Measurements from ENCODE around the gene CAMK1D.
A peak's percentile ranks its signal among the peaks of the same experiment; 100 is the strongest.
"Not testable (repeated sequence)": the region's sequence is repeated elsewhere in the genome, so short reads cannot be mapped to it uniquely, and the experiment has no call there.

The CAMK1D gene

DNA sequence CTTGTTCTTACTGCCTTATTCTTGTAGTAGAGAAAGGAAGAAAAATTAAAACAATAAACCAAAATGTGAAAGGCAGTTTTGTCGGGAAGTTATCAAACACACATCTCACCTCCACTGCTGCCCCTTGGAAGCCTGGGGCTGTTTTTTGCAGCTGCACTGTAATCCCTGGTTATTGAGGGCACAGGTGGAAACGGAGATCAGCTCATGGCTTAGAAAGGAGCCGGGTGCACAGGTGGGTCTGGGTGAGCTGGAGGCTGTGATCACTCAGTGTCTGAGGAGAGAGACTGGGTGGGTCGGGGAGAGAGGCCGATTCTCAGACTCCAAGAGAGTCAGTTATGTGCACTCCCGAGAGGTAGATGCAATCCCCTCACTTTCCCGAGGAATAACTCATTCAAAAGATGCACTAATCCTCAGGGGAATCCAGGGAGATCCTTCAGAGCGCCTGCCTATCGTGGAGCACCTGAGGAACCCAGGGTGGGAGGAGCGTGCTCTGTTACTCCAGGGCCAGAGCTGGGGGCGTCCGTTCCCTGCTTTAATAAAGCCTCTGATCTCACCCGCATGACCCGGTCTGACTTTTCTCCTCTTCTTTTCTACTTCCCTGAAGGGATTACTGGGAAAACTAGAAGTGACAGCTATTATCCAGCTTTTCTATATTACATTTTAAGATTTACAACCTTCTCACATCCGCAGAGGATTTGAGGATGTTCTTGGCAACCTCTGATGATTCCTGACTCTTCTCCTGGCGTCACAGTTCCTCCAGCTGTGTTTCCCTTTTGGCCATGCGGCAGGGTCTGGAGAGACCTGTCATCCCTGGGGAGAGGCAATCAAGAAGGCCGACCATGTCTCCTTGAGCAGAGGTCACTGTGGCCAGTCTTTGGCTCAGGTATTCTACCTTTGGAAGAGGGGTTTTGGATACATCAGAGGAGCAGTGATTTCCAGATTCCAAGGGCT, 82.1 kb downstream of the CAMK1D start:
- no peak for DNase-seq

DNA sequence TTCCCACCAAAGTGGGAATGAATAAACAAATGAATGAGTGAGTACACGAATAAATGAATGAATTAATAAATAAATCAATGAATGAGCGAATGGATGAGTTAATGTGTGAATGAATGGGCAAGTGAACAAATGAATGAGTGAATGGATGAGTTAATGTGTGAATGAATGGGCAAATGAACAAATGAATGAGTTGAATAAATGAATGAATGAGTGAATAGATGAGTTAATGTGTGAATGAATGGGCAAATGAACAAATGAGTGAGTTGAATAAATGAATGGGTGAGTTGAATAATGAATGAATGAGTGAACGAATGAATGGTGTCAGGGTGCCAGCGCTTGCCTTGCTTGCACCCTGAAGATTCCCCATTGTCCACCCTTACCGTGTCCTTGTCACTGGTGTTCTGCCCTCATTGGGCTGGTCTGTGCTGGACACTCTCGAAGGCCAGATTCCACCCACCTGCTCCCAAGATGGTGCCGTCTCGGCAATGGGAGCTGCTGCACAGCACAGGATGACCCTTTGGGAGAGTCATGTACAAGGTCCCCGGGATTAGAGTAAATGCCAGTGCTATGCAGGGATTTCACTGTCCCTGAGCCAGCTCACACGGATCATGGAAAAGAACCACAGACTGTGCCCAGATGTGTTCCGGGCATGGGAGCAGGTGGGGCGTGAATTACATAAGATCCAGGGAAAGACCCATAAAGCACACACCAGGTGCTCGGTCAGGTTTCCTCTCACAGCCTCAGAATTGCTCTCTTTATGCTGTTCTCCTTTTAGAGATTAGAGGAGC, 83.2 kb downstream of the CAMK1D start:
- peak; percentile 34 for DNase-seq

DNA sequence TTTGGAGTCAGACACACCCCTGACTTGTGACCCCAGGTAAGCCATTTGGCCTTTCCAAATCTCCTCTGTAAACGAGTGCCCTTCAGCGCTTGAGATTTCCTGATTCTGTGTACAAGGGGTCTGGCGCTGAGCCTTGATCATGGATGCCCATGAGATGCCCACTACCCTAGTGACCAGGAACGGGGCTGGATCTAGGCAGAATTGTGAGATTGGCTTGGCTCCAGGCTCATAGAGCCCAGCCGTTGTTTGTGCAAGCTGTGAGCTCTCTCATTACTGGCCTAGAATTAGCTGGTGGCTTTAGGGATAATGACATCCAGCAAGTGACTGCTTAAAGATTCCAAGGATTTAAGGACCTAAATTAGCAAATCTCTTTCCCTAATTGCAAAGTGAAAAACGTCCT, 84.9 kb downstream of the CAMK1D start:
- DNase-seq = peak; percentile 9

DNA sequence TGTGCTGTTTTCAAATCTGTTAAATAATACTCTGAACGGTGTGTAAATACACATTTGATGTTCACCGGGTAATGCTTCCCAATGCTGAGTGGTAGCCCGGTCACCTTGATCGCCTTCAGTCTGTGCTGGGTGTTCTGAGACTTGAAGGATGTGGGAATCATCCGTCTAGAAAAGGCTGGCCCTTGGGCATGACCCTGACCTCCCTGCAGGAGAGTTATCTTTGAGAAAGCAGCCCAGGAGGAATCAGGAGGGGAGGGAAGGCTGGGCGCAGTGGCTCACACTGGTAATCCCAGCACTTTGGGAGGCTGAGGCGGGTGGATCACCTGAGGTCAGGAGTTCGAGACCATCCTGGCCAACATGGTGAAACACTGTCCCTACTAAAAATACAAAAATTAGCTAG, 85.3 kb downstream of the CAMK1D start:
- DNase-seq = not testable (repeated sequence)

DNA sequence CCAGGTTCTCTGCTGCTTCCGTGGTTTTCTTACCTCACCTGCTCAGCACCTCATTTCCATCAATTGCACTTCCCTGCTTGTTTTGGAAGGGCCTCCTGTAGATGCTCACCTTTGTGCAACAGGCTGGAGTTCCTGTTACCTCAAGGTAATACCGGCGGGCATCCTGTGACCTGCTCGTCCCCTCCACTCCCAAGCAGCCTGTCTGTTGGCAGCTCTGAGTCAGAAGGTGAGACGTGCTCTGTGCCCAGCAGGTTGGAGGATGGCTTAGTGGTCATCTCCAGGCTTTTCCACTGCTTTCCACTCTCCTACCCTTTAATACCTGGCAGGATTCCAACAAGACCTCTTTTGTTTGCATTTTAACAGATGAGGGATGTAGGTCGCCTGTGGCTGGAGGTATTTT, 86.0 kb downstream of the CAMK1D start:
- peak; percentile 12 for DNase-seq

DNA sequence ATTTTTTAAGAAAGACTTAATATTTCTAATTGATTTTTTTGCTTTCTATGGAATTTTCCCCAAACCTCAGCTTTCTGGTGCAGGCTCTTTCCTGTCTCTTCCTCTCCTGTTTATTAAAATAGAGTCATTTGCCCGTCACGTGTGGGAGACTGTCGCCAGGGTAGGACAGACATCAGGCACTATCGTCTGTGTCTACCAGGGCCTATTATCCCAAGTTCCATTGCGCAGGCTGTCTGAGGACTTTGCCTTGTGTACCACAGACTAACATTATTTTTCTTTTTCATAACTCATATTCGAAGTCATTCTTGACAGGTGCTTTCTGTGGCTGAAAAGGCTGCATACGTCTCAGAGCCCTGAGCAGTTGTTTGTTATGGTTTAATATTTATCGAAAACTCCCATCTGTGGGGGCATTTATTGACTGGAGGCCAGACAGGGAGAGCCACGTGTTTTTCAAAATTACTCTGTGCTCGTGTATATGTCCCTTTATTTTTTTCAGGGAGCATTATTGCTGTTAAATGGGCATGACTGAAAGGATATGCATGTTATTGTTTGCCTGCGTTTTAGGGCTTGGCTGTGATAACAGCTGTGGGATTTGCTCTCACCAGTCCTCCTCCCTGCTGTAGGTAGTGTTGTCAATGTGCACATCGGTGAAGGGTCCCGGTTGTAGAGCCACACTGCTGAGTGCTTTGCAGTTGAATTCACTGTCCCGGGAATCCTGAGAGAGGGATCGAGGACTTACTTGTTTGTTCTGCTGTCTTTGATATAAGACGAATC, 89.8 kb downstream of the CAMK1D start:
- no peak for DNase-seq

DNA sequence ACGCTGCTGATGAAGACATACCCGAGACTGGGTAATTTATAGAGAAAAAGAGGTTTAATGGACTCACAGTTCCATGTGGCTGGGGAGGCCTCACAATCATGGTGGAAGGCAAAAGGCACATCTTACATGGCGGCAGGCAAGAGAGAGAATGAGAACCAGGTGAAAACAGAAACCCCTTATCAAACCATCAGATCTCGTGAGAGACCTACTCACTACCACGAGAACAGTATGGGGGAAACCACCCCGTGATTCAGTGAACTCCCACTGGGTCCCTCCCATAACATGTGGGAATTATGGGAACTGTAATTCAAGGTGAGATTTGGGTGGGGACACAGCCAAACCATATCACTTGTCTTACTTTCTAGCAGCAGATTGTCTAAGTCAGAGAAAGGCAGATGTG, 90.4 kb downstream of the CAMK1D start:
- not testable (repeated sequence) for DNase-seq

DNA sequence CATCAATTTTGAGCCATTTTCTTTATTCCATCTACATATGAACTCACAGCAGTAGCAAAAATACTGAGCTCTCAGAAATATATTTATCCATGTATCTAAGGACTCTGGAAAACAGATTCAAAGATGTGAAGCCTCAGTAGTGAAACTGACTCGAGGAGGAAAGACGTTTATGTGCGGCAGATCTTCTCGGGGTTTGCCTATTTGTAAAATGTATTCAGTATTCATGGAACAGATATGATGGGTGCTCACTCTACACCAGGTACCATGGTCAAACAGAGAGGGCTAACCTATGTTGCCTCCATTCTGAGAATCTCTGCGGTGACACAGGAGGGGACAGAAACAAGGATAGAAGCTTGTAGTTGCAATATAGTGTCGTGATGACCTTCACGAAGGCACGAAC, 93.7 kb downstream of the CAMK1D start:
- DNase-seq = no peak

DNA sequence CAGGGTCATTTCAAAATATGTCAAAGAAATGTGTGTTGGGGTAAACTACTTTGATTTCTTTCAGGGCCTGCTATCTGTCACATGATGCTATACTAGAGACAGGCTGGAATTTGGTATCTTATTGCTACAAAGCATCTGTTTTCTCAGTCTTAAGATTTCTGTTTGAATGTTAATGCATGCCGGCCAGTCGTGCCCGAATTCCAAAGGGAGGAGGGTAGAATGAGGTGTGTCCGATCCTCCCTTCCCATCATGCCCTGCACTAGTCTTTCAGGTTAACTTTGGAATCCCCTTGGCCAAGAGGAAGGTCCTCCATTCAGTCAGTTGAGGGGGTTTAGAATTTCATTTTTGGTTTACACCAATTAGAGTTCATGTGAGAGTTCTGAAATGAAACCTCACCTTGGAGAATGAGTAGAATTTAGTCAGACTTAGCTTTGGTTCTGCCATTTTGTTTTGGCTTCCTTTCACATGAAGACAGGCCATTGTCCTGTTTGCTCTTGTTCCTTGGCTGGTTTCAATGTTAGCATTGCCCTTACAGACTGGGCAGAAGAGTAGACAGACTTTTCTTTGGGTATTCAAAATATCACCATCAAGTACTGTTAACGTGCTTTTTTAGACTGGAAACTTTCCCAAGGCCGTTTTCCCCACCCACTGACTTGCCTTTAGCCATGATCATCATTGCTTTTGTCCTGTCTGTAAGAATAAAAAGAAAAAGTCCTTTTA, 95.8 kb downstream of the CAMK1D start:
- DNase-seq = no peak

DNA sequence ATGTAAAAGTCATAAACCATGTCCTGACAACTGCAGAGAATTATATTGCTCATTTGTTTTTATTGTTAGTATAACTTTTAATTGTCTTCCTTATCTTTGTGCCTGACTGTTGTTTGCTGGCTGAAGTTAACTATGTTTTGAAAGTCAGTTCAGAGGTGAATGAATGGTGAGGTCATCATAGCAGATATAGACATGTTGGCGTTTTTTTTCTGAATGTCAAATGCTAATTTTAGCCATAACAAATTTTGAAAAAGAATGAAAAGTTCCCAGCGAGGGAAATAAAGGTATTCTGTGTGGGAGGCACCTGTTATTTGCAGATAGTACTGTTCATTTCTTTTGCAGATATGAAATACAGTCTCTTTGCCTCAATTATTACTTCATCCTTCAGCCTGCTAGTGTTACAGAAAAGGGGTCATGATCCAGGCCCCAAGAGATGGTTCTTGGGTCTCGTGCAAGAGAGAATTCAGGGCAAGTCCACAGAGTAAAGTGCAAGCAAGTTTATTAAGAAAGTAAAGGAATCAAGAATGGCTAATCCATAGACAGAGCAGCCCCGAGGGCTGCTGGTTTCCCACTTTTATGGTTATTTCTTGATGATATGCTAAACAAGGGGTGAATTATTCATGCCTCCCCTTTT, 96.5 kb downstream of the CAMK1D start:
- DNase-seq = no peak

DNA sequence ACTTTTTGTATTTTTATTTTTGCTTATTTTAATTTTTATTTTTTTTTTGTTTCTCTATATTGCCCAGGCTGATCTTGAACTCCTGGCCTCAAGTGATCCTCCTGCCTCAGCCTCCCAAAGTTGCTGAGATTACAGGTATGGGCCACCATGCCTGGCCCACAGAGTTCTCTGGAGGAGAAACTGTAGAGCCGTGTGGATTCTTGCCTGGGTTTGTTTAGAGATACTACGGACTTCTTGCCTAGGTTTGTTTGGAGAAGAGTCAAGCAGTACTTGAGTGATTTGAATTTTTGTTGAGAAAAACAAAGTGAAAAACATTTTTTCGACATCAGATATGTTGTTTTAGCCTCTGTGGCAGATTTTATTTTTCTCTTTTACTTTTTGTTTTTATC, 99.0 kb downstream of the CAMK1D start:
- DNase-seq = no peak

DNA sequence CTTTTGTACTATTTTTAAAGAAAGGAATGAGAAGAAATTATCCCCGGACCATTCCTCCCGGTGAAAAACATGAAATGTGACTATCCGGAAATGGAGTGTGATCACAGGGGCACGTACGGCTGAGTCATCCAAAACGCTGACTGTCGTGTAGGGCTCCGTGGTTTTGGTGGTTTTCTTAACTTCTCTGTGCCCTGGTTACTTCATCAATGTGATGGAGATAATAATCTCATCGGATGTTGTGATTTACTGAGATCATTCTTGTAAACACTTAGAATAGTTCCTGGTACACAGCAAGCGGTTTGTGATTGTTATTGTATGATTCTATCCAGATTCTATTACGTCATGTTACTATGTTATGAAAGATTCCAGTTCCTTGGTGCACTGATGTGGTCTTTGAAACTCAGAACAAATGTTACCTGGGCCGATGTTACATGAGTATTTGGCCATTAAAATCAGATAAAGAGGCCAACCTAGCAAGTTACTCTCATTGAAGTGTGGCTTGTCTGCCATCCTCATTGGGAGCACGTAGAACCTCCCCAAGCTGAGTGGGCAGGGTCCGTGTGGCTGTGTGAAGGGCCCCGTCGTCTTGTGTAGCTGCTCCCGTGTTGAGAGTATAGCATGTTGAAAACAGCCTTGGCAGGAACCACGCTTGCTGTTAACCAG, 99.5 kb downstream of the CAMK1D start:
- DNase-seq = no peak

DNA sequence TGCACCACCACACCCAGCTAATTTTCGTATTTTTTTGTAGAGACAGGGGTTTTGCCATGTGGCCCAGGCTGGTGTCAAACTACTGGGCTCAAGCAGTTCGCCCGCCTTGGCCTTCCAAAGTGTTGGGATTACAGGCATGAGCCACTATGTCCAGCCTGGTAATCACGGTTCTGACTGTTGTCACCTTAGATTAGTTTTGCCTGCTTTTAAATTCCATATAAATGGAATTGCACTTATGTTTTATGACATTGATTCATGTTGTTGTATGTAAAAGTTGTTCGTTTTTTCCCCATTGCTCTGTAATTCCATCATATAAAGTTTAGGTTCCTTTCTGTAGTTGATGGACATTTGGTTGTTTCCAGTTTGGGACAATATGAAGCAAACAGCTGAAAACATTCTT, 106.0 kb downstream of the CAMK1D start:
- DNase-seq = no peak

DNA sequence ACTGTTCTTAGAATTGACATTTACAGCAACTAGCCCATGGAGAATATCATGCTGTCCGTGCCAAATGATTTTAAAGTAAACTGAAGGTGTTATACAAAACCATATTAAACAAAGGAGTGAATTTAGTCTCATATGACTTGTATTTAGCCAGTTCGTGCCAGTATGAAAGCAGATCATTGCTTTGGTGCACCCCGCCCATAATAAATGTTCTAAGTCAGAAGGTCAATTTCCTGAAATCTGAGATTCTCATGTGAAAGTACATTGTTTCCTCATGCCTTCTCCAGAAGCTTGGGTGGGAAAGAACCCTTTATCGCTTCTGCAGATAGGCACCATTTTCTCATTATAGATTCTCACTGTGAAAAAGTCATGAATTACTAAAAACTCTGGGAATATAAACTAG, 106.4 kb downstream of the CAMK1D start:
- DNase-seq = no peak

DNA sequence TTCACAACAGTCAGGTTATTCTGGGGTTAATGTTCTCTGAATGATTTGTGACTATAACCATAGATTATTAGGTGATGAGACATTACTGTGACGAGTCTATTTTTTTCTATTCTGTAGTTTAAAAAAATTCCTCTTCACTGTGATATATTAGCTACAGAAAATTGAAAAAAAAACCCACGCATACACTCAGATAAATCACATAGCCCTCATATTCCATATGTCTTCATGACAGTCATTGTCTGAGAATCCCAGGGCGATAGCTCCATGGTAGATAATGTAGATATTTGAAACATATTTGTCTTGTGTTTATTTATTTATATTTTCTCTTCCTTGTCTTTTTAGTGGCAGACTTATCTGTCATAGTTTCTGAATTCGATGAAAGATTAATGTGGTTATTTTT, 110.0 kb downstream of the CAMK1D start:
- DNase-seq = no peak

DNA sequence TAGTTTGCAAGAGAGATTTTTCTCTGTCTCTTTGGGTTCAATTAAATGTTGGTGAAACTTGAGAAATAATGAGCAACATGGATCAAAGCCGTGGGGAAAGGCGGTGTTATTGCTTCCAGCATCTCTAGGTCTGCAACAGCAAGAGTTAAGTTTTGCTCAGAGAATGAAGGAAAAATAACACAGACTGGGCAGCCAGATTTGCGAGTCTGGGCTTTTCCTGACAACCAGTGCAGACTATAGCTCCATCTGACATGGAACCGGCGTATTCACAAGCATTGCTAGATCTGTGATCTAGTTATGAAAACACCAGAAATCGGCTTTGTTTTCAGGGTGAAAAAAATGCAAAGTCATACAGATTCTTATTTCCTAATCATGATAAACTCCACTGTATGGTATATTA, 110.4 kb downstream of the CAMK1D start:
- DNase-seq = no peak

DNA sequence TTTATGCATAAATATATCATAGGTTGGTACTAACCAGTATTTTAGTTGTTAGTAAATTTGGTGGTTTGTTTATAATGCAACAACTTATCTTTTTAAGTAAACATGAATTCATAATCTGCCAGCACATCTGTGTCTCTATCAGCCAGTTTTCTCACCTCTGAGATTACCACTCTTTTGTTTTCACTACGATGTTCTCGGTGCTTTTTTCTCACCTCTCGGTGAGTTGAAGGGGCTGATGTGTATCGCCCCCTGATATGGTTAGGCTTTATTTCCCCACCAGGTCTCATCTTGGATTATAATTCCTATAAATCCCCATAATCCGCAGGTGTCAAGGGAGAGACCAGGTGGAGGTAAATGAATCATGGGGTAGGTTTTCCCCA, 114.1 kb downstream of the CAMK1D start:
- DNase-seq = no peak

DNA sequence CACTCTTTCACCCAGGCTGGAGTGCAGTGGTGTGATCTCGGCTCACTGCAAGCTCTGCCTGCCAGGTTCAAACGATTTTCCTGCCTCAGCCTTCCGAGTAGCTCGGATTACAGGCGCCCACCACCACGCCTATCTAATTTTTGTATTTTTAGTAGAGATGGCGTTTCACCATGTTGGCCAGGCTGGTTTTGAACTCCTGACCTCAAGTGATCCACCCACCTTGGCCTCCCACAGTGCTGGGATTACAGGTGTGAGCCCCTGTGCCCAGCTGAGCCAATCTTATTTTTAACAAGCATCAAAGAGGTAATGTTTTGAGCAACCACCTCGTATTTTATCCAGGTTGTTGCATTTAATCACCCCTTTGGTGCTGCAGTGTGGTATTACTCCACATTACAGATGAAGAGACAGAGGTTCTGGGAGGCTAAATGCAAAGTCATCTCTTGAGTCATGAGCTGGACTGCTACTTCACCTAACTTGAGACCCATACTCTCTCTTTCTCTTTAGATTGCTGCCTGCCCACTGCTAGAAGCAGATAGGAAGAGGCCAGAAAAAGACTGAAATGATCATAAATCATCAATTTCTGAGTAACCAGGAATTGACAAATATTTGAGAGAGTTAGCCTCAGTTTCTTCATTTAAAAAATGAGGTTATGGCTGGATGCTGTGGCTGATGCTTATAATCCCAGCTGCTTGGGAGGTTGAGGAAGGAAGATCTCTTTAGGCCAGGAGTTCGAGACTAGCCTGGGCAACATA, 116.2 kb downstream of the CAMK1D start:
- no peak for DNase-seq

DNA sequence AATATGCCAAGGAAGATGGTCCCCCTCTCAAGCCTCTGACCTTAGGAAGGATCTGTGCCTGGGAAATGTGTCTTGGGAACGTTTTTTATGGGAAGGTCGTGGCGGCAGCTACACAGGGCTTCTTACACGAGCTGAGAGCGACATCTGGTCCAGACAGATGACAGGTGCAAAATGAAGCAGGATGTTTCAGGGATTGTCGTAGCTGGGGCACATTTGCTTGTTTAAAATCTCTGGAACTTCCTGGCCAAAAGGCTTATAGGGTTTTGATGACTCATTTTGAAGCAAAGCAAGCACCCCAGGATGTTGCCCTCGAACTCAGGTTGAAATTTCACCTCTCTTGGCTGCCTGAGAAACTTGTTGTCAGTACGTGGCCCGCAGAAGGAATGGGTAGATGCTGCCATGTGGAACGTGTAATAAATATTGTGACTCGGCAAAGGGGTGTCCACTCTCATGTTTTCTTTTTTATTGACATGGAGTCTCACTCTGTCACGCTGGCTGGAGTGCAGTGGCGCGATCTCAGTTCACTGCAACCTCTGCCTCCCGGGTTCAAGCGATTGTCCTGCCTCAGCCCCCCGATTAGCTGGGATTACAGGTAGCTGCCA, 117.5 kb downstream of the CAMK1D start:
- peak; percentile 14 for DNase-seq

DNA sequence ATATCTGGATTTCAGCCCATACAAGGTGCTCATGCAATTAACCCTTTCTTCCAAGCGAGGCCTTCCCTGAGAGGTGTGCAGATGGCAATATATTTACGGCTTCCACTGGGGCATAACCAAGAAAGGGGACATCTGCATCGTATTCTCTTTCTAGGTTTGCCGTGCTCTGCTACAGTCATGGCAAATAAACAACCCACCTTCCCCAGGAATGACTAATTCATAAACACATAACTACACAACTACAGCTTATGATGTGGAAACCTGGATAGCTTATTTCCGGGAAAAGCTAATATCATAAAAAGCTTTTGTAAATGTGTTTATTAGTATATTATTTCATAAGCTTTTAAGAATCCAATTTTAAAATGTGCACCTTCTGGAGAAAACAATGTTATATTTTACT, 120.0 kb downstream of the CAMK1D start:
- no peak for DNase-seq
